ENCODE measurements around the gene CD52. TPM values are rescaled to one million over a fixed set of nuclear protein-coding genes. Genes with fewer than 3 reads are reported as not detected.

Gene CD52
- polyA plus RNA-seq, 4 donors: 23.1 to 116 (median 36.8) TPM

DNA sequence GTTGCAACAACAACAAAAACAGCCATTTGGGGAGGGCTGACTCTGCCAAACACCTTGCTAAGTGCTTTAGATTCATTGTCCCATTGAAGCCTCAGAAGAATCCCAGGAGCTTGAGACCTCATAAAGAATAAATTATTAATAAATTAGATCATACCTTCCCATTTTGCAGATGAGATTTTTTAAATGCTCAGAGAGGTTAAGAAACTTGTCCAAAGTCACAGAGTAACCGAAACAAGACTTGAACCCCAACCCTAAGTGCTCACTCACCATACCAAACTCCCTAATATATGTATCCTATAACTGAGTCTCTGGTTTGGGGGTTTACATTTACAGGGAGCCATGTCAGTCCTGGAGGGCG, 32.6 kb downstream of the CD52 start:
- peak overlapping the region in 2 of 3 donors; percentile 56 to 97 for H3K27ac ChIP-seq (ENCODE audit: low read depth in 1 of 3, low read length in 2 of 3)
- WGBS, 3 donors: 76 to 86% (median 81%) methylated on average over 2 of the region's 2 CpGs
- no peaks in the 10 kb centered on the region for H3K27me3 ChIP-seq (ENCODE audit: control insufficient read depth in 3 of 3, insufficient read depth in 3 of 3, low read length in 3 of 3)
- no peaks in the 10 kb centered on the region for H3K9me3 ChIP-seq (ENCODE audit: control insufficient read depth in 2 of 2, insufficient read depth in 1 of 2, low read depth in 1 of 2, low read length in 1 of 2)
- FAIRE-seq: no peak
- H3K4me1 ChIP-seq (ENCODE audit: control insufficient read depth in 3 of 3, insufficient read depth in 2 of 3, low read depth in 1 of 3, low read length in 2 of 3): peaks cover 3 to 51% (median 7%) of the 10 kb centered on the region in 3 donors
- no peak overlapping the region for H3K4me3 ChIP-seq (ENCODE audit: low read depth in 1 of 3, low read length in 3 of 3)
- peaks cover 0 to 18% (median 6%) of the 10 kb centered on the region in 3 donors for H3K36me3 ChIP-seq (ENCODE audit: control insufficient read depth in 3 of 3, insufficient read depth in 2 of 3, low read depth in 1 of 3, low read length in 3 of 3)
- DNase-seq: no peak

- Histone ChIP-seq H3K4me1 (ENCODE audit: control insufficient read depth in 3 of 3, insufficient read depth in 2 of 3, low read depth in 1 of 3, low read length in 2 of 3) (peaks cover 4 to 57% (median 7%) of the 10 kb centered on the region in 3 donors), H3K9me3 (ENCODE audit: control insufficient read depth in 2 of 2, insufficient read depth in 1 of 2, low read depth in 1 of 2, low read length in 1 of 2) (no peaks in the 10 kb centered on the region), H3K4me3 (ENCODE audit: low read depth in 1 of 3, low read length in 3 of 3) (peak overlapping the region in 2 of 3 donors; percentile 3 to 37), H3K27me3 (ENCODE audit: control insufficient read depth in 3 of 3, insufficient read depth in 3 of 3, low read length in 3 of 3) (no peaks in the 10 kb centered on the region), H3K27ac (ENCODE audit: low read depth in 1 of 3, low read length in 2 of 3) (peak overlapping the region; percentile 29 to 97 (median 92)), H3K36me3 (ENCODE audit: control insufficient read depth in 3 of 3, insufficient read depth in 2 of 3, low read depth in 1 of 3, low read length in 3 of 3) (peaks cover 0 to 12% (median 6%) of the 10 kb centered on the region in 3 donors)
- 61 to 69% (median 66%) methylated on average over 9 of the region's 9 CpGs for WGBS, 3 donors
- FAIRE-seq: no peak
- peak; percentile 92 for DNase-seq
These were observed 33.2 kb downstream of the CD52 start for GRCh38 chr1:26350701-26351589.

DNA sequence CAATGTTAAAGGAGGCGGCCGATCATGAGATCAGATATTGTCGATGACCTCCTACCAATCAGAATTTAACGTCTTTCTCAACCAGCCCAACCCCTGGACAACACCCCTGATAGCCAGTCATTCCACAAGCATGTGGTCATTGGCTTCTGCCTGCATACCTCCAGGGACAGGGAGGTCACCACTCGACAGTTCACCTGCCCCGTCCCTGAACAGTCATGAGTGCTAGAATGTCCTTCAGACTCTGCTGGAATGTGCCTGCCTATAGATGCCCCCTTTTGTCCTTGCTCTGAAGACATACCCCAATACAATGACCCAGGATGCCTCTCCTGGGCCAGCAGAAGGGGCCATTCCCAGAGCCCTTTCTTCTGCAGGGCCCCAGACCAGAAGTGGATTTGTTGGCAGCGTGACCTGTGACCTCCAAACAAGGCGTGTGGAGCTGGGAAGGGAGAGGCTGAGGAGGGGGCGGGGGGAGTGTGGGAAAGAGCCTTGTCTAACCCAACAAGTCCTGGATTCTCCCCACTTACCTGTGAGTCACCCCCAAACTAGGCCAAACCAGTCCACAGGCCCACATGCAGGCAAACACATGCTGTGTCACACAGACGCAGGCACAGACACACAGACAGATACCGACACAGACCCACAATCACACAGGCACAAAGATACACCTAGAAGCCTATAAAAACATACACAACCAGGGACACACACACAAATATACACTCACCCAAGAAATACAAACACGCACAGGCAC, 34.0 kb downstream of the CD52 start:
- WGBS, 3 donors: 56 to 79% (median 71%) methylated on average over 11 to 12 of the region's 12 CpGs
- H3K27me3 ChIP-seq (ENCODE audit: control insufficient read depth in 3 of 3, insufficient read depth in 3 of 3, low read length in 3 of 3): no peaks in the 10 kb centered on the region
- H3K9me3 ChIP-seq (ENCODE audit: control insufficient read depth in 2 of 2, insufficient read depth in 1 of 2, low read depth in 1 of 2, low read length in 1 of 2): no peaks in the 10 kb centered on the region
- H3K36me3 ChIP-seq (ENCODE audit: control insufficient read depth in 3 of 3, insufficient read depth in 2 of 3, low read depth in 1 of 3, low read length in 3 of 3): peaks cover 0 to 6% (median 1%) of the 10 kb centered on the region in 3 donors
- H3K4me1 ChIP-seq (ENCODE audit: control insufficient read depth in 3 of 3, insufficient read depth in 2 of 3, low read depth in 1 of 3, low read length in 2 of 3): peaks cover 7 to 66% (median 9%) of the 10 kb centered on the region in 3 donors
- peak overlapping the region in 2 of 3 donors; percentile 3 to 49 for H3K4me3 ChIP-seq (ENCODE audit: low read depth in 1 of 3, low read length in 3 of 3)
- H3K27ac ChIP-seq (ENCODE audit: low read depth in 1 of 3, low read length in 2 of 3): peak overlapping the region; percentile 0 to 97 (median 92)
- FAIRE-seq (no peak), DNase-seq (peak; percentile 85)

GRCh38 chr1:26352338-26352679, 34.6 kb downstream of the CD52 start:
- FAIRE-seq (no peak), DNase-seq (peak in 1 of 2 donors; percentile 36)
- Histone ChIP-seq H3K4me1 (ENCODE audit: control insufficient read depth in 3 of 3, insufficient read depth in 2 of 3, low read depth in 1 of 3, low read length in 2 of 3) (peaks cover 7 to 70% (median 9%) of the 10 kb centered on the region in 3 donors), H3K9me3 (ENCODE audit: control insufficient read depth in 2 of 2, insufficient read depth in 1 of 2, low read depth in 1 of 2, low read length in 1 of 2) (no peaks in the 10 kb centered on the region), H3K4me3 (ENCODE audit: low read depth in 1 of 3, low read length in 3 of 3) (peak overlapping the region in 1 of 3 donors; percentile 49), H3K36me3 (ENCODE audit: control insufficient read depth in 3 of 3, insufficient read depth in 2 of 3, low read depth in 1 of 3, low read length in 3 of 3) (peaks cover 0 to 5% (median 0%) of the 10 kb centered on the region in 3 donors), H3K27me3 (ENCODE audit: control insufficient read depth in 3 of 3, insufficient read depth in 3 of 3, low read length in 3 of 3) (no peaks in the 10 kb centered on the region), H3K27ac (ENCODE audit: low read depth in 1 of 3, low read length in 2 of 3) (peak overlapping the region; percentile 0 to 97 (median 87))
- WGBS, 3 donors: 82 to 88% (median 87%) methylated on average over 5 of the region's 5 CpGs

DNA sequence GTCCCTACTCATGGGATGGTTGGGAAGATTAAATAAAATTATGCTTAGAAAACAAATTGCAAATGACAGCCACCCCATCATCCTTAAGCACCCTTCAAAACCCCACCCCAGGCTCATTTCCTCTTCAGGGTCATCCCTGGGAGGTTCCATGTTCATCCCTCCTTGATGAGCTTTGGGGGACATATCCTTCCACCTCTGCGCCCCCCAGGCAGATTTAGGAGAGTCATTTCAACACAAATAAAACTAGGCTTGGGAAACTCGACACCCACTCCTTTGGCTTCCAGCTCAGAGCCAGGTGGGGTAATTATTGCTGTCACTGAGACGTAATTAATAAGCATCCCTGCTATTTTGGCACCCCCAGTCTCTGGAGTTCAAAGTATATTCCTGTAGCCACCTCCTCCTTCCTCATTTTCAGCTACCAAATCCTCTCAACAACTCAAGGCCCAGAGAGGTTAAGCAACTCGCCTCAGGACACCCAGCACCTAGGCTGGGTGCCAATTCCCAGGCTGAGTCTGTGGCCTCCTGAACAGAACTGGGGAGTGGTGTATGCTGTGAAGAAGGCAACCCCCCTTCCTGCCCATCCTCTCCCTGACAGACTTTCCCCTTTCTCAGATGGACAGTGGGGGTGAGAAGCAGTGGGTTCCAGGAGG, 35.6 kb downstream of the CD52 start:
- Histone ChIP-seq H3K4me1 (ENCODE audit: control insufficient read depth in 3 of 3, insufficient read depth in 2 of 3, low read depth in 1 of 3, low read length in 2 of 3) (peaks cover 7 to 80% (median 9%) of the 10 kb centered on the region in 3 donors), H3K9me3 (ENCODE audit: control insufficient read depth in 2 of 2, insufficient read depth in 1 of 2, low read depth in 1 of 2, low read length in 1 of 2) (no peaks in the 10 kb centered on the region), H3K27ac (ENCODE audit: low read depth in 1 of 3, low read length in 2 of 3) (peak overlapping the region; percentile 1 to 97 (median 87)), H3K4me3 (ENCODE audit: low read depth in 1 of 3, low read length in 3 of 3) (peak overlapping the region in 2 of 3 donors; percentile 31 to 49), H3K36me3 (ENCODE audit: control insufficient read depth in 3 of 3, insufficient read depth in 2 of 3, low read depth in 1 of 3, low read length in 3 of 3) (peaks cover 0 to 5% (median 0%) of the 10 kb centered on the region in 3 donors), H3K27me3 (ENCODE audit: control insufficient read depth in 3 of 3, insufficient read depth in 3 of 3, low read length in 3 of 3) (no peaks in the 10 kb centered on the region)
- 77 to 83% (median 80%) methylated on average over 4 of the region's 4 CpGs for WGBS, 3 donors
- FAIRE-seq (no peak), DNase-seq (peak in 1 of 2 donors; percentile 11)

DNA sequence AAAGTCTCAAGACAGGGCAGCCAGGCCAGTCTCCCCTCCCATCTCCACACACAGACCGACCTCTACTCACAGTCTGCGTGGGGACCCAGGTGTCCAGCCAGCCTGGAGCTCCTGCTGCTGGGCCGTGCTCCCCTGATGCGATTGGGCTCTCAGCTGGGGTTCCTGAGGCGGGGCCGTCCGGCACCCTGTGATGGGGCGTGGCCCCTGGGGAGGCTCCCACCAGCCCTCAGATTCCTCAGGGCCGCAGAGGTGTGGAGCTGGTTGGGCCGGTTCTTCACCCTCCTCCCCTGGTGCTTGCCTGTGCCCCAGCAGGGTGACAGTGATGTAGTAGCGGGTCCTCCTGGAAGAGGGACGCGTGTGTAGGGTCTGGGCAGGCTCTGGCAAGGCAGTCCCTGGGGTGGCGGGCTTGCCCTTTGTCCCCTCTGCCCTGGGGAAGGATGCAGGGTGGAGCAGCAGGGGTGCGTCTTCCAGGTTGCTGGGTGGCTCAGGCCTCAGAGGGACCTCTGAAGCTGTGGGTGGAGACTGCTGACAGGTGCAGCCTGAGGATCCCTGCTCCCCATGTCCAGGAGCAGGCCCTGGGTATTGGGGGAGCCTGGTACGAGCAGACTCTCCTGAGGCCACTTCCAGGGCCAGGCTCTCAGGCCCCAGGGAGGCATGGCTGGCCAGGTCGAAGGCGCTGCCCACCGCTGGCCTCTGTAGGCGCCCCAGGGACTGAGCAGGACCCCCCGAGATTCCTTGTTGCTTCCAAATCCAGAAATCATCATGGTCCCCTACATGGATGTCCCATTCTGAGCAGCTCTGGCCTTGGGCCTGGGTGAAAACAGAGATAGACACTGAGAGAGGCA, 36.4 kb downstream of the CD52 start, which contains the start of gene CRYBG2:
CRYBG2 (minus strand) TSS at position 155 of the 845 bp plus-strand sequence. CDS start 7,473 bp downstream, outside the sequence.
- peak; percentile 86 to 92 for DNase-seq
- no peaks in the 10 kb centered on the region for H3K27me3 ChIP-seq (ENCODE audit: control insufficient read depth in 3 of 3, insufficient read depth in 3 of 3, low read length in 3 of 3)

GRCh38 chr1:26354972-26355371, 37.2 kb downstream of the CD52 start:
- H3K4me1 ChIP-seq (ENCODE audit: control insufficient read depth in 3 of 3, insufficient read depth in 2 of 3, low read depth in 1 of 3, low read length in 2 of 3): peaks cover 7 to 92% (median 9%) of the 10 kb centered on the region in 3 donors
- 75 to 90% (median 90%) methylated on average over 9 of the region's 9 CpGs for WGBS, 3 donors
- no peaks in the 10 kb centered on the region for H3K9me3 ChIP-seq (ENCODE audit: control insufficient read depth in 2 of 2, insufficient read depth in 1 of 2, low read depth in 1 of 2, low read length in 1 of 2)
- DNase-seq (no peak), FAIRE-seq (no peak)
- no peaks in the 10 kb centered on the region for H3K27me3 ChIP-seq (ENCODE audit: control insufficient read depth in 3 of 3, insufficient read depth in 3 of 3, low read length in 3 of 3)
- H3K27ac ChIP-seq (ENCODE audit: low read depth in 1 of 3, low read length in 2 of 3): peak overlapping the region in 2 of 3 donors; percentile 87 to 97
- H3K36me3 ChIP-seq (ENCODE audit: control insufficient read depth in 3 of 3, insufficient read depth in 2 of 3, low read depth in 1 of 3, low read length in 3 of 3): peaks cover 0 to 2% (median 0%) of the 10 kb centered on the region in 3 donors
- no peak overlapping the region for H3K4me3 ChIP-seq (ENCODE audit: low read depth in 1 of 3, low read length in 3 of 3)

More for the DNA sequence above, 36.4 kb downstream of the CD52 start, which contains the start of gene CRYBG2:
- H3K4me1 ChIP-seq (ENCODE audit: control insufficient read depth in 3 of 3, insufficient read depth in 2 of 3, low read depth in 1 of 3, low read length in 2 of 3): peaks cover 7 to 86% (median 9%) of the 10 kb centered on the region in 3 donors
- H3K4me3 ChIP-seq (ENCODE audit: low read depth in 1 of 3, low read length in 3 of 3): peak within 1 kb of the TSS in 2 of 3 donors; percentile 31 to 49
- peak within 1 kb of the TSS; percentile 12 to 97 (median 87) for H3K27ac ChIP-seq (ENCODE audit: low read depth in 1 of 3, low read length in 2 of 3)
- WGBS, 3 donors: 29 to 66% (median 49%) methylated on average over 15 to 21 of the region's 21 CpGs
- H3K36me3 ChIP-seq (ENCODE audit: control insufficient read depth in 3 of 3, insufficient read depth in 2 of 3, low read depth in 1 of 3, low read length in 3 of 3): peaks cover 0 to 2% (median 0%) of the 10 kb centered on the region in 3 donors
- no peak for FAIRE-seq
- H3K9me3 ChIP-seq (ENCODE audit: control insufficient read depth in 2 of 2, insufficient read depth in 1 of 2, low read depth in 1 of 2, low read length in 1 of 2): no peaks in the 10 kb centered on the region
